ENCODE results near the gene CFAP91.

CFAP91 gene

DNA sequence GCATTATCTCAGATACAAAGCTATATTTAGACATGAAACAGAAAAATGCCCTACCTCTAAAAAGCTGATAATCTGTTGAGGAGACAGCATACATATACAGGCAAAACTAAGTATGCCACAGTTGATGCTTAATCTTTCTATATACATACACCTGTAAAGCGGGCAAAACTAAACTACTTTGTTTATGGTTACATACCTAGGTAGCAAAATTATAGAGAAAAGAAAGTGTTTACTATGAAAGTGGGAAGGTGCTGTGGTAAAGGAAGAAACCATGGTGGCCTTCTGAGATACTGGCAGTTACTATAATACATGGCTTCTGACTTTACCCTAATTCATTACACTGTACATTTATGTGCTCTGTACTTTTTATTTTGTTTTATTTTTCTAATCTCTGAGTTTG is 43.1 kb downstream of the CFAP91 start:
- H3K36me3 ChIP-seq (ENCODE audit: control insufficient read depth in 2 of 2, insufficient read depth in 2 of 2, low read length in 2 of 2): peaks cover 7 to 13% of the 10 kb centered on the region in 2 donors
- H3K4me3 ChIP-seq (ENCODE audit: low read length in 2 of 2): no peak overlapping the region
- no peak overlapping the region for H3K27ac ChIP-seq (ENCODE audit: low read length)
- H3K9ac ChIP-seq (ENCODE audit: low read length in 2 of 2): no peak overlapping the region
- no peaks in the 10 kb centered on the region for H3K4me1 ChIP-seq (ENCODE audit: control insufficient read depth, insufficient read depth, low read length)
- no peaks in the 10 kb centered on the region for H3K27me3 ChIP-seq (ENCODE audit: control insufficient read depth in 1 of 2, insufficient read depth in 2 of 2, low read length in 2 of 2)
- H3K9me3 ChIP-seq (ENCODE audit: control insufficient read depth in 2 of 2, low read length in 2 of 2): no peaks in the 10 kb centered on the region

DNA sequence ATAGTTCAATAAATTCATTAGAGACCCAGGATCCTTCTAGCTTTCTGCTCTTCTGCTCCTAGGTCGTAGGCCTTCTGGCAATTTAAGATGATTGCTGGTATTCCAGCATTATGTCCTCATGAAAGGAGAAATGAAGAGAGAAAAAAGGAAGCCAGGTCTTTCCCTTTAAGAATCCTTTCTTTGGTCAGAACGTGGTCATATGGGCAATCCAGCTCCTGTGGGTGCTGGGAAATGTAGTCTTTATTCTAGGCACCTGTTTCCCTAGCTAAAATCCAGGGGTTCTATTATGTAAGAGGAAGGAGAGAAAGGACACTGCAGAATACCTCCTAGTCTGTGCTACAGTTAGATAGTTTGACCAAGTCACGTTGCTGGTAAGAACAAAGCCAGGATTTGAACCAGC is 43.6 kb downstream of the CFAP91 start:
- Histone ChIP-seq H3K9ac (ENCODE audit: low read length in 2 of 2) (no peak overlapping the region), H3K36me3 (ENCODE audit: control insufficient read depth in 2 of 2, insufficient read depth in 2 of 2, low read length in 2 of 2) (peaks cover 10 to 18% of the 10 kb centered on the region in 2 donors), H3K9me3 (ENCODE audit: control insufficient read depth in 2 of 2, low read length in 2 of 2) (no peaks in the 10 kb centered on the region), H3K4me3 (ENCODE audit: low read length in 2 of 2) (no peak overlapping the region), H3K4me1 (ENCODE audit: control insufficient read depth, insufficient read depth, low read length) (no peaks in the 10 kb centered on the region), H3K27ac (ENCODE audit: low read length) (no peak overlapping the region), H3K27me3 (ENCODE audit: control insufficient read depth in 1 of 2, insufficient read depth in 2 of 2, low read length in 2 of 2) (no peaks in the 10 kb centered on the region)

DNA sequence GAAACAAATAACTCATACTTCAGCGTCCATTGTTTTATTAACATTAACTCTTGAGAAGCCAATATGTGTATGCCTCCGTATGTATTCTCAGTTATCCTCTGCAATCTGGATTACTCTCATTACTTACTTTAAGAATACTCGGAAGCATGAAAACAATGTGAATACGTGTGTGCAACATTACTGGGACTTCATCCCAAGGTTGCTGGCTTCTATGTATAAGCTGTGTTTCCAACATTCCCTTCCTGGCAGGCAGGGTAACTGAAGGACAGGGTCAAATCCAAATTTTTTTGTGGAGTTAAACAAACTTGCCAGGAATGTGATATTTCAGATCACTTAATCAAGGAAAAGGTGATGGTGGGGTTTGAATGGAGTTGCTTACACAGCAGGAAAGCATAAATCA is 44.5 kb downstream of the CFAP91 start:
- H3K9me3 ChIP-seq (ENCODE audit: control insufficient read depth in 2 of 2, low read length in 2 of 2): no peaks in the 10 kb centered on the region
- H3K4me1 ChIP-seq (ENCODE audit: control insufficient read depth, insufficient read depth, low read length): no peaks in the 10 kb centered on the region
- H3K36me3 ChIP-seq (ENCODE audit: control insufficient read depth in 2 of 2, insufficient read depth in 2 of 2, low read length in 2 of 2): peaks cover 12 to 20% of the 10 kb centered on the region in 2 donors
- H3K27ac ChIP-seq (ENCODE audit: low read length): no peak overlapping the region
- no peak overlapping the region for H3K4me3 ChIP-seq (ENCODE audit: low read length in 2 of 2)
- no peak overlapping the region for H3K9ac ChIP-seq (ENCODE audit: low read length in 2 of 2)
- H3K27me3 ChIP-seq (ENCODE audit: control insufficient read depth in 1 of 2, insufficient read depth in 2 of 2, low read length in 2 of 2): no peaks in the 10 kb centered on the region

DNA sequence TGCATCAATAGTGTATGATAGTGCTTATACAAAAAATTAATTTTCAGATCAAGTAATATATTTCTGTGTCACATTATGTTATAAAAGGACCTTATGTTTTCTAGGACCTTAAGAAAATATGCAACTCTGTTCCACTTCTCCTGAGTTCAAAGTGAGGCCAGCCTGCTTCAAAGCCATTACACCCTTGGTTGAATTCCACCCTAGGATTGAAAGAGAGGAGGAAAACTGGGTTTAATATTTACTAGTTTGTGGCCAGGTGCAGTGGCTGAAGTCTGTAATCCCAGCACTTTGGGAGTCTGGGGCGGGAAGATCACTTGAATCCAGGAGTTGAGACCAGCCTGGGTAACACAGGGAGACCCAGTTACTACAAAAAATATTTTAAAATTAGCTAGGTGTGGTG is 46.2 kb downstream of the CFAP91 start:
- Histone ChIP-seq H3K27me3 (ENCODE audit: control insufficient read depth in 1 of 2, insufficient read depth in 2 of 2, low read length in 2 of 2) (no peaks in the 10 kb centered on the region), H3K9me3 (ENCODE audit: control insufficient read depth in 2 of 2, low read length in 2 of 2) (no peaks in the 10 kb centered on the region), H3K36me3 (ENCODE audit: control insufficient read depth in 2 of 2, insufficient read depth in 2 of 2, low read length in 2 of 2) (peaks cover 11 to 25% of the 10 kb centered on the region in 2 donors), H3K4me3 (ENCODE audit: low read length in 2 of 2) (no peak overlapping the region), H3K9ac (ENCODE audit: low read length in 2 of 2) (no peak overlapping the region), H3K27ac (ENCODE audit: low read length) (no peak overlapping the region), H3K4me1 (ENCODE audit: control insufficient read depth, insufficient read depth, low read length) (no peaks in the 10 kb centered on the region)

DNA sequence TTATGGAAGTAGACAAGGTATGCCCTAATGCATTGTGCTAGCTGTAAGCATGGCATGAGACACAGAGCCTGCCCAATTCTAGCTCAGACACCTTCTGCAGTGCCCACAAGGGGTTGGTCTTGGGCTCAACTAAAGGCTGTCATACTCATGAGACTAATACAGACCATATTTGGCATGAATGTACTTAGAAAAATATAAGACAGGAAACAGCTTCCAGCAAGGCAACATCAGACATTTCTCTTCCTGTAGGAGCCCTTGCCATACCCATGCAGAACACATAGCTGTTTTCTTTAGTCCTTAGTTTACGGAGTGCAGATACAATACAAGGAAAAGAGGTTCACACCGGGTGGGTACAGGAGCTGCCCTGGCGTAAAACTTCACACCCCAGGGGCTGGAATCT is 48.6 kb downstream of the CFAP91 start:
- Histone ChIP-seq H3K36me3 (ENCODE audit: control insufficient read depth in 2 of 2, insufficient read depth in 2 of 2, low read length in 2 of 2) (peaks cover 11 to 29% of the 10 kb centered on the region in 2 donors), H3K9ac (ENCODE audit: low read length in 2 of 2) (no peak overlapping the region), H3K9me3 (ENCODE audit: control insufficient read depth in 2 of 2, low read length in 2 of 2) (peaks cover 0 to 3% of the 10 kb centered on the region in 2 donors), H3K4me1 (ENCODE audit: control insufficient read depth, insufficient read depth, low read length) (no peaks in the 10 kb centered on the region), H3K27ac (ENCODE audit: low read length) (no peak overlapping the region), H3K4me3 (ENCODE audit: low read length in 2 of 2) (no peak overlapping the region), H3K27me3 (ENCODE audit: control insufficient read depth in 1 of 2, insufficient read depth in 2 of 2, low read length in 2 of 2) (no peaks in the 10 kb centered on the region)

Data from stomach smooth muscle (tissue), 2 donors.